ENCODE data around the gene PCDHGA4.
"Not testable (repeated sequence)": the region's sequence is repeated elsewhere in the genome, so short reads cannot be mapped to it uniquely, and the experiment has no call there.

- TF ChIP-seq CTCF (IDR thresholded peaks at IDR 0.05); REST (IDR thresholded peaks at IDR 0.05; ENCODE audit: insufficient read depth in 1 of 2, low read depth in 2 of 2, low read length in 1 of 2); SIN3A (IDR thresholded peaks at IDR 0.05; ENCODE audit: borderline replicate concordance, insufficient read depth, low read depth, low read length): not testable (repeated sequence)
Measured at GRCh38 chr5:141375444-141376155, 20.8 kb downstream of the PCDHGA4 start.

Measured in Panc1 (cell line).